HCT116 (cell line): ENCODE results near the gene AMOTL1.

Source experiments
- CTCF ChIP-seq, 3 experiments: fragments of 200-600 bp in 1 of 3; sonication (generic) in 1 of 3; IDR thresholded peaks in 2 of 3; conservative IDR thresholded peaks in 1 of 3; 2 replicates each; pipeline ENCODE4 v1.5.1; 2012 to 2017; ENCODE audit warnings: low read depth in 2 of 3, low read length in 2 of 3, antibody characterized with exemption in 1 of 3, borderline replicate concordance in 1 of 3, control low read depth in 1 of 3, mild to moderate bottlenecking in 1 of 3, mixed read lengths in 1 of 3, mixed run types in 1 of 3, moderate library complexity in 1 of 3; ENCODE audit not compliant: insufficient read depth in 1 of 3
- ELF1 ChIP-seq: IDR thresholded peaks from 2 replicates; pipeline ENCODE4 v1.6.1; 2012; ENCODE audit warnings: low read depth, borderline replicate concordance
- POLR2AphosphoS5 ChIP-seq: IDR thresholded peaks from 2 replicates; pipeline ENCODE4 v1.6.1; 2011; ENCODE audit warnings: mild to moderate bottlenecking, low read depth, low read length, moderate library complexity

- TF ChIP-seq POLR2AphosphoS5, result no peak
- TF ChIP-seq ELF1, result no peak
- TF ChIP-seq CTCF (IDR thresholded peaks at IDR 0.05 in 2 of 3, conservative IDR thresholded peaks at IDR 0.05 in 1 of 3; ENCODE audit: borderline replicate concordance in 1 of 3, insufficient read depth in 1 of 3, low read depth in 2 of 3, low read length in 2 of 3), result no peak
These were observed 28.7 kb downstream of the AMOTL1 start for GRCh38 chr11:94796863-94797262.
